GM12878 (cell line): ENCODE measurements around the gene RILPL2. TPM values are rescaled to one million over a fixed set of nuclear protein-coding genes. Genes with fewer than 3 reads are reported as not detected.

ENCODE experiments used
- ATAC-seq: fragments of 200-7000 bp; cut with Tn5 transposase; 3 replicates; pipeline ENCODE4 v1.9.1; 2020; ENCODE audit warnings: mild to moderate bottlenecking, moderate library complexity
- Bru-seq: library from RNA; stranded (reverse); fragments of 400-500 nt; gene quantifications from one replicate; lab custom pipeline; 2021; lab: Mats Ljungman, UMichigan
- BruChase-seq, 2 experiments: library from RNA; stranded (reverse); fragments of 400-500 nt; gene quantifications; one replicate each; lab custom pipeline; 2021; lab: Mats Ljungman, UMichigan
- BruUV-seq: library from RNA; stranded (reverse); fragments of 400-500 nt; replicated peaks from 2 replicates; lab custom pipeline; 2021; lab: Mats Ljungman, UMichigan
- CTCF ChIA-PET: fragments of 300-600 bp; sonication (Branson Sonifier 250); formaldehyde crosslinking; extraction: SDS; loops from one replicate; lab custom pipeline; 2021; ENCODE audit warnings: inconsistent platforms; lab: Yijun Ruan, JAX
- POLR2A ChIA-PET: fragments of 350-600 bp; formaldehyde crosslinking; extraction: SDS; loops from one replicate; lab custom pipeline; 2021; ENCODE audit warnings: inconsistent platforms; lab: Charles Lee
- RAD21 ChIA-PET: fragments of 300-600 bp; sonication (Branson Sonifier 250); formaldehyde crosslinking; loops from one replicate; lab custom pipeline; 2023; ENCODE audit warnings: antibody characterized with exemption; ENCODE audit not compliant: unreplicated experiment; lab: Charles Lee
- SMC1A ChIA-PET: fragments of 300-600 bp; sonication (Branson Sonifier 250); formaldehyde crosslinking; loops from one replicate; lab custom pipeline; 2023; ENCODE audit not compliant: unreplicated experiment, uncharacterized antibody; lab: Charles Lee
- DNase-seq: peaks from one replicate; pipeline ENCODE4 v3.0.0-alpha.2; 2011; ENCODE audit warnings: low read depth, low spot score
- FAIRE-seq: peaks from 3 replicates; lab custom pipeline; 2011; peaks lifted over from hg19 to GRCh38; lab: Jason Lieb, UNC
- H2AFZ ChIP-seq: 2 replicates; pipeline ENCODE4 v1.6.0; 2011; ENCODE audit warnings: low read depth, low read length, control low read depth; ENCODE audit not compliant: control insufficient read depth
- H3K27ac ChIP-seq: 2 replicates; pipeline ENCODE4 v1.5.1; 2011; ENCODE audit warnings: control low read depth; ENCODE audit not compliant: control insufficient read depth, insufficient read depth
- H3K27me3 ChIP-seq, 2 experiments: replicated peaks in 1 of 2; 2 replicates each; pipeline versions ENCODE4 v1.6.0 to v1.6.1; 2011; ENCODE audit warnings: low read length in 1 of 2; ENCODE audit not compliant: control insufficient read depth in 2 of 2, insufficient read depth in 2 of 2
- H3K36me3 ChIP-seq, 2 experiments: 2 replicates each; pipeline ENCODE4 v1.5.1; 2011; ENCODE audit warnings: low read length in 1 of 2; ENCODE audit not compliant: control insufficient read depth in 2 of 2, insufficient read depth in 2 of 2
- H3K4me1 ChIP-seq: 2 replicates; pipeline ENCODE4 v1.6.1; 2011; ENCODE audit warnings: mild to moderate bottlenecking, low read length, moderate library complexity, mixed read lengths; ENCODE audit not compliant: control insufficient read depth, insufficient read depth
- H3K4me2 ChIP-seq: 2 replicates; pipeline ENCODE4 v1.6.0; 2011; ENCODE audit warnings: control low read depth; ENCODE audit not compliant: control insufficient read depth, insufficient read depth
- H3K4me3 ChIP-seq: fragments of 200-600 bp; sonication (generic); 2 replicates; pipeline ENCODE4 v1.5.1; 2016
- H3K79me2 ChIP-seq: 2 replicates; pipeline ENCODE4 v1.6.0; 2011; ENCODE audit warnings: low read length; ENCODE audit not compliant: control insufficient read depth, insufficient read depth
- H3K9ac ChIP-seq: 2 replicates; pipeline ENCODE4 v1.8.0; 2011; ENCODE audit warnings: low read length, control low read depth, mixed read lengths; ENCODE audit not compliant: control insufficient read depth, insufficient read depth
- H3K9me3 ChIP-seq: replicated peaks from 3 replicates; pipeline ENCODE4 v1.5.1; 2011; ENCODE audit warnings: mild to moderate bottlenecking, low read length; ENCODE audit not compliant: control insufficient read depth, insufficient read depth
- H4K20me1 ChIP-seq: 2 replicates; pipeline ENCODE4 v1.6.0; 2011; ENCODE audit not compliant: control insufficient read depth, insufficient read depth
- CHD2 ChIP-seq: IDR thresholded peaks from 2 replicates; pipeline ENCODE4 v1.6.1; 2011; ENCODE audit warnings: low read depth, low read length, improper control_type of control experiment, borderline replicate concordance
- GABPA ChIP-seq: IDR thresholded peaks from 2 replicates; pipeline ENCODE4 v1.6.1; 2014; ENCODE audit warnings: antibody characterized with exemption, low read depth, mild to moderate bottlenecking, inconsistent platforms
- JUNB ChIP-seq: IDR thresholded peaks from 2 replicates; pipeline ENCODE4 v1.6.1; 2016; ENCODE audit warnings: antibody characterized with exemption, mild to moderate bottlenecking
- JUND ChIP-seq: IDR thresholded peaks from 2 replicates; pipeline ENCODE4 v1.6.1; 2012; ENCODE audit warnings: low read depth, mild to moderate bottlenecking, low read length, improper control_type of control experiment, moderate library complexity
- MTA2 ChIP-seq: fragments of 450-650 bp; IDR thresholded peaks from 2 replicates; pipeline ENCODE4 v1.6.1; 2016; ENCODE audit warnings: low read depth, mild to moderate bottlenecking, moderate library complexity
- MXI1 ChIP-seq: fragments of 150-350 bp; IDR thresholded peaks from 2 replicates; pipeline ENCODE4 v1.6.1; 2011; ENCODE audit warnings: low read depth, mild to moderate bottlenecking, inconsistent platforms, low read length, improper control_type of control experiment
- MYB ChIP-seq: fragments of 150-350 bp; IDR thresholded peaks from 2 replicates; pipeline ENCODE4 v1.6.1; 2014; ENCODE audit warnings: mild to moderate bottlenecking, low read depth, low read length, borderline replicate concordance
- NBN ChIP-seq: fragments of 450-650 bp; IDR thresholded peaks from 2 replicates; pipeline ENCODE4 v1.6.1; 2016
- NR2C2 ChIP-seq: IDR thresholded peaks from 2 replicates; pipeline ENCODE4 v1.6.1; 2011; ENCODE audit warnings: borderline replicate concordance, low read depth; ENCODE audit not compliant: control insufficient read depth, insufficient read length
- RB1 ChIP-seq: fragments of 450-650 bp; formaldehyde crosslinking; IDR thresholded peaks from 2 replicates; pipeline ENCODE4 v1.6.1; 2017; ENCODE audit warnings: mild to moderate bottlenecking, borderline replicate concordance
- RELA ChIP-seq: fragments of 450-650 bp; IDR thresholded peaks from 2 replicates; pipeline ENCODE4 v1.8.0; 2014; ENCODE audit warnings: borderline replicate concordance; ENCODE audit not compliant: partially characterized antibody
- RUNX3 ChIP-seq: IDR thresholded peaks from 2 replicates; pipeline ENCODE4 v1.6.1; 2012; ENCODE audit warnings: low read length, inconsistent platforms
- ZNF217 ChIP-seq: fragments of 450-650 bp; IDR thresholded peaks from 2 replicates; pipeline ENCODE4 v1.6.1; 2017; ENCODE audit warnings: antibody characterized with exemption, mild to moderate bottlenecking
- WGBS: methylation state at CpG from one replicate; pipeline ENCODE4 v1.1.6; 2016; ENCODE audit warnings: low lambda C conversion rate; ENCODE audit not compliant: insufficient replicate concordance, insufficient coverage; ENCODE audit errors: missing lambda C conversion rate; 5-methylcytosine and 5-hydroxymethylcytosine counted together
- in situ Hi-C: fragments of 300-500 bp; cut with MboI; formaldehyde crosslinking; loops from 9 replicates; pipeline ENCODE4 v1.14.3; 2018; ENCODE audit warnings: mixed read lengths
- intact Hi-C: fragments of 100-400 bp; cut with micrococcal nuclease; formaldehyde crosslinking; loops from one replicate; pipeline ENCODE4 v1.14.2; 2022; ENCODE audit not compliant: unreplicated experiment
- long read RNA-seq, 2 experiments: library from polyadenylated mRNA; unstranded; transcript quantifications; one replicate each; pipeline ENCODE4 v2.0.0, GENCODE V29; 2019 to 2020
- polyA minus RNA-seq, 3 experiments: library from RNA; depleted of rRNA, polyadenylated mRNA; stranded (reverse); fragments of >200 nt; gene quantifications; 2 replicates each; pipeline ENCODE4 v1.2.3, GENCODE V29; 2011
- polyA plus RNA-seq, 11 experiments: library from polyadenylated mRNA; depleted of rRNA in 4 of 11; unstranded in 6 of 11; stranded (reverse) in 5 of 11; fragments of >200 nt; fragmentation: Nextera tagmentation in 4 of 11; fragmentation: Illumina TruSeq in 1 of 11; extraction: Ambion mirVana in 4 of 11; extraction: Trizol in 1 of 11; gene quantifications; 1 replicate in 1 of 11; 2 replicates in 10 of 11; pipeline versions ENCODE4 v1.2.1 to v1.2.3, GENCODE V29; 2011 to 2016; ENCODE audit warnings: inconsistent platforms in 2 of 11, missing spikeins in 2 of 11, low read depth in 1 of 11
- total RNA-seq, 4 experiments: library from RNA; depleted of rRNA in 3 of 4; stranded (reverse); fragments of >200 nt in 3 of 4; fragmentation: Illumina TruSeq in 1 of 4; extraction: Trizol in 1 of 4; gene quantifications; 2 replicates each; pipeline versions ENCODE4 v1.2.1 to v1.2.3, GENCODE V29; 2013 to 2021
- TF ChIP-seq, protein P1 (sequence below): IDR thresholded peaks from 2 replicates; pipeline ENCODE4 v1.6.1; 2011; ENCODE audit warnings: borderline replicate concordance, low read depth, mild to moderate bottlenecking, moderate library complexity, low read length; ENCODE audit not compliant: insufficient read depth, poor library complexity, severe bottlenecking
- TF ChIP-seq, protein P2 (sequence below): IDR thresholded peaks from 2 replicates; pipeline ENCODE4 v1.6.1; 2012; ENCODE audit warnings: low read depth, low read length, improper control_type of control experiment

The RILPL2 gene, protein sequence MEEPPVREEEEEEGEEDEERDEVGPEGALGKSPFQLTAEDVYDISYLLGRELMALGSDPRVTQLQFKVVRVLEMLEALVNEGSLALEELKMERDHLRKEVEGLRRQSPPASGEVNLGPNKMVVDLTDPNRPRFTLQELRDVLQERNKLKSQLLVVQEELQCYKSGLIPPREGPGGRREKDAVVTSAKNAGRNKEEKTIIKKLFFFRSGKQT
- total RNA-seq (2013; cell fraction: nucleolus; rRNA removed), result 14.7 and 14.8 TPM in 2 replicates
- 18.9 and 19.2 TPM in 2 replicates for total RNA-seq (2014; rRNA removed)
- 16.9 and 17.8 TPM in 2 replicates for total RNA-seq (2014; rRNA removed; fragmentation: Illumina TruSeq; extraction: Trizol)
- 18.7 and 19.2 TPM in 2 replicates for total RNA-seq (2021)
- polyA plus RNA-seq (2011; ENCODE audit: low read depth), result 11.1 TPM
- 21.8 and 23.9 TPM in 2 replicates for polyA plus RNA-seq (2011; rRNA removed)
- polyA plus RNA-seq (2011; cell fraction: cytosol; rRNA removed), result 17.7 and 21.6 TPM in 2 replicates
- 7.4 and 9.1 TPM in 2 replicates for polyA plus RNA-seq (2011; cell fraction: nucleus; rRNA removed)
- 17.7 and 21.4 TPM in 2 replicates for polyA plus RNA-seq (2012)
- 15.8 and 20.3 TPM in 2 replicates for polyA plus RNA-seq (2014; fragmentation: Illumina TruSeq; extraction: Trizol)
- polyA plus RNA-seq (2014; fragmentation: Nextera tagmentation; extraction: Ambion mirVana), result 1 to 10 TPM; 3.5 to 8.3 TPM
- 23.2 and 24.0 TPM in 2 replicates for polyA plus RNA-seq (2014; rRNA removed)
- polyA plus RNA-seq (2016; fragmentation: Nextera tagmentation; extraction: Ambion mirVana), result 10 to 100 TPM; 36.9 to 38.5 TPM
- 8.3 and 9.7 TPM in 2 replicates for polyA minus RNA-seq (2011; rRNA and poly(A)+ RNA removed)
- 5.8 and 6.0 TPM in 2 replicates for polyA minus RNA-seq (2011; cell fraction: cytosol; rRNA and poly(A)+ RNA removed)
- polyA minus RNA-seq (2011; cell fraction: nucleus; rRNA and poly(A)+ RNA removed), result 2.4 and 4.4 TPM in 2 replicates
- percentile 85 among the genes with signal in this experiment for Bru-seq, nascent RNA
- BruChase-seq, experiment 1, labeled RNA remaining after a 6-hour chase, result percentile 89 among the genes with signal in this experiment
- BruChase-seq, experiment 2, labeled RNA remaining after a 2-hour chase, result percentile 86 among the genes with signal in this experiment
- long read RNA-seq, experiment 1, full-length matches to known transcripts, result 94 of 107 reads
- long read RNA-seq, experiment 1, partial matches to known transcripts, result 3 of 107 reads
- long read RNA-seq, experiment 1, other reads (novel, unspliced or antisense), result 10 of 107 reads
- long read RNA-seq, experiment 2, full-length matches to known transcripts, result 170 of 208 reads
- long read RNA-seq, experiment 2, partial matches to known transcripts, result 8 of 208 reads
- long read RNA-seq, experiment 2, other reads (novel, unspliced or antisense), result 30 of 208 reads

DNA sequence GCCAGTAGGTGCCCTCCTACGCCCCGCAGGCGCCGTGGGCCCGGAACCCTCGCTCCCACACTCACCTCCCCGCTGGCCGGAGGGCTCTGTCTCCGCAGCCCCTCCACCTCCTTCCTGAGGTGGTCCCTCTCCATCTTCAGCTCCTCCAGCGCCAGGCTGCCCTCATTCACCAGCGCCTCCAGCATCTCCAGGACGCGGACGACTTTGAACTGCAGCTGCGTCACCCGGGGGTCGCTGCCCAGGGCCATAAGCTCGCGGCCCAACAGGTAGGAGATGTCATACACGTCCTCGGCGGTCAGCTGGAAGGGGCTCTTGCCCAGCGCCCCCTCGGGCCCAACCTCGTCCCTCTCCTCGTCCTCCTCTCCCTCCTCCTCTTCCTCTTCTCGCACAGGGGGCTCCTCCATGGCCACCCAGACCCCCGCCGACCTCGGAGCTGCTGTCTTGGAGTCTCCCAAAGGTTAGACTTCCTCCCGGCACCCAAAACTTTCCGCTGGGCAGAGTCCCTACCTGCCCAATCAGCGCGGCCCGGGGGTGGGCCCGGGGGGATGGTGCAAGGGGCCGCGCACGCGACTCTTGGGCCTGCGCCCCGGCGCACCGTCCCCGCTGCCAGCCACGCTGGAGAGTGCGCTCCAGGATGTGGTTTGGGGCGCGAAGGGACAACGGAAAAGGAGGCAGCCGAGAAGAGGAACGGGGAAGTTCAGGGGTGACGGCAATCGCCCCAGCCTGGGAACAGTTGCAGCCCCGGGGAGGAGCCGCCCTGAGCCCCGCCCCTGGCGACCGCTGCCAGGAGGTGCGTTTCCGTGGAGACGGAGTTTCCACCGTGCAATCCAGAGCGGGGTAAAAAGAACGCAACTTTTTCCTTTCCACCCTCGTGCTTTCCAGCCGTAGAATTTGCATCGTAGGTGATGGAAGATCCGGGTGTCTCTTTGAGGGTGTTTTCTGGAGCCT lies at the start of gene RILPL2:
RILPL2 (minus strand) TSS at position 668 of the 948 bp plus-strand sequence; CDS start at position 404, 264 bp downstream.
- in situ Hi-C loops, result loop anchor here (25.0 kb wide), 1 partner anchor 1476 kb away; the partner anchor contains the start of gene UBC
- Histone ChIP-seq H3K9ac (peak within 1 kb of the TSS; percentile 89), H3K4me3 (peak within 1 kb of the TSS; percentile 82), H4K20me1 (no peaks in the 10 kb centered on the region), H3K9me3 (no peaks in the 10 kb centered on the region), H3K27ac (peak within 1 kb of the TSS; percentile 95), H3K36me3 (peaks cover 0 to 4% of the 10 kb centered on the region in 2 experiments; a peak in 1 of 4 replicates), H3K4me1 (peaks cover 2% of the 10 kb centered on the region; the same call in 1 of the 2 replicates), H3K79me2 (peaks cover 56% of the 10 kb centered on the region), H2AFZ (peak within 1 kb of the TSS; percentile 91), H3K4me2 (peak within 1 kb of the TSS; percentile 96), H3K27me3 (no peaks in the 10 kb centered on the region)
- peak; percentile 7 for FAIRE-seq
- CTCF ChIA-PET, result interaction anchor here (0.6 to 1.3 kb wide), 4 partner anchors 24 to 67 kb away, joined by 3 to 4 read pairs (median 3); no protein-coding TSS in a partner anchor
- RAD21 ChIA-PET, result interaction anchor here (0.5 to 7.1 kb wide), 7 partner anchors 8 to 71 kb away, joined by 3 to 48 read pairs (median 4); partner anchors contain the start of gene SNRNP35
- ATAC-seq, result peak; percentile 84
- POLR2A ChIA-PET, result interaction anchor here (1.8 to 4.4 kb wide), 3 partner anchors 9 to 52 kb away, joined by 9 to 33 read pairs (median 11); partner anchors contain the start of genes KMT5A and SNRNP35
- intact Hi-C loops, result loop anchor here (10.0 kb wide), 1 partner anchor 1339 kb away; no protein-coding TSS in a partner anchor
- peak; percentile 86 for DNase-seq
- 2% methylated on average over 63 of the region's 69 CpGs for WGBS
- BruUV-seq, result TSS peak; percentile 72
- SMC1A ChIA-PET, result interaction anchor here (0.6 to 4.9 kb wide), 8 partner anchors 8 to 71 kb away, joined by 3 to 48 read pairs (median 4); partner anchors contain the start of gene SNRNP35
- TF ChIP-seq ZNF217 (no peak), MYB (0 out of 2 replicates have a peak, but pooled peaks have one; percentile 40), JUND (no peak), GABPA (peak; percentile 53; the same call in 1 of the 2 replicates), RB1 (peak; percentile 51; the same call in 1 of the 2 replicates), MTA2 (no peak), NR2C2 (no peak), RUNX3 (peak; percentile 91), RELA (peak; percentile 90), CHD2 (peak; percentile 67; the same call in 1 of the 2 replicates), JUNB (no peak), NBN (peak; percentile 39; the same call in 1 of the 2 replicates), MXI1 (peak; percentile 92)
- TF ChIP-seq, protein P1, sequence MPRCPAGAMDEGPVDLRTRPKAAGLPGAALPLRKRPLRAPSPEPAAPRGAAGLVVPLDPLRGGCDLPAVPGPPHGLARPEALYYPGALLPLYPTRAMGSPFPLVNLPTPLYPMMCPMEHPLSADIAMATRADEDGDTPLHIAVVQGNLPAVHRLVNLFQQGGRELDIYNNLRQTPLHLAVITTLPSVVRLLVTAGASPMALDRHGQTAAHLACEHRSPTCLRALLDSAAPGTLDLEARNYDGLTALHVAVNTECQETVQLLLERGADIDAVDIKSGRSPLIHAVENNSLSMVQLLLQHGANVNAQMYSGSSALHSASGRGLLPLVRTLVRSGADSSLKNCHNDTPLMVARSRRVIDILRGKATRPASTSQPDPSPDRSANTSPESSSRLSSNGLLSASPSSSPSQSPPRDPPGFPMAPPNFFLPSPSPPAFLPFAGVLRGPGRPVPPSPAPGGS, result peak; percentile 74
- TF ChIP-seq, protein P2, sequence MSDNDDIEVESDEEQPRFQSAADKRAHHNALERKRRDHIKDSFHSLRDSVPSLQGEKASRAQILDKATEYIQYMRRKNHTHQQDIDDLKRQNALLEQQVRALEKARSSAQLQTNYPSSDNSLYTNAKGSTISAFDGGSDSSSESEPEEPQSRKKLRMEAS, result peak; percentile 61; the same call in 1 of the 2 replicates
